Measurements from ENCODE around the gene ZNF174. TPM values are rescaled to one million over a fixed set of nuclear protein-coding genes. Genes with fewer than 3 reads are reported as not detected.

ZNF174 gene
- total RNA-seq (8.3 TPM), polyA plus RNA-seq (ENCODE audit: insufficient read depth in 1 of 8, insufficient read length in 8 of 8, low replicate concordance in 1 of 8) (1 to 10 TPM; 6.1 to 9.5 (median 7.9) TPM)
- long read RNA-seq, donor 1, partial matches to known transcripts: 0 of 3 reads
- long read RNA-seq, donor 1, other reads (novel, unspliced or antisense): 0 of 3 reads
- long read RNA-seq, donor 2: 0 reads
- long read RNA-seq, donor 3, partial matches to known transcripts: 0 of 6 reads
- long read RNA-seq, donor 3, other reads (novel, unspliced or antisense): 0 of 6 reads
- long read RNA-seq, donor 4, partial matches to known transcripts: 0 of 2 reads
- long read RNA-seq, donor 4, other reads (novel, unspliced or antisense): 0 of 2 reads
- long read RNA-seq, donor 5, transcript ZNF174-201 (3 exons, 2,260 nt): major isoform, 7 of 8 reads
- long read RNA-seq, donor 5, partial matches to known transcripts: 0 of 8 reads
- long read RNA-seq, donor 5, other reads (novel, unspliced or antisense): 0 of 8 reads
- long read RNA-seq, donor 6, partial matches to known transcripts: 0 of 4 reads
- long read RNA-seq, donor 6, other reads (novel, unspliced or antisense): 0 of 4 reads
- long read RNA-seq, donor 7, partial matches to known transcripts: 0 of 6 reads
- long read RNA-seq, donor 7, other reads (novel, unspliced or antisense): 0 of 6 reads
- long read RNA-seq, donor 8, partial matches to known transcripts: 0 of 1 reads
- long read RNA-seq, donor 8, other reads (novel, unspliced or antisense): 0 of 1 reads
- long read RNA-seq, donor 9, partial matches to known transcripts: 0 of 5 reads
- long read RNA-seq, donor 9, other reads (novel, unspliced or antisense): 0 of 5 reads
- long read RNA-seq, donor 10, partial matches to known transcripts: 0 of 2 reads
- long read RNA-seq, donor 10, other reads (novel, unspliced or antisense): 0 of 2 reads
- long read RNA-seq, donor 11, partial matches to known transcripts: 0 of 2 reads
- long read RNA-seq, donor 11, other reads (novel, unspliced or antisense): 0 of 2 reads

GRCh38 chr16:3400779-3401688 is at the start of gene ZNF174, which contains the start of gene ZSCAN32:
Gene ZNF174, plus strand, starts transcription at chr16:3401215. Its CDS starts 790 bp downstream, at chr16:3402005.
Gene ZSCAN32, minus strand, starts transcription at chr16:3401004. Its CDS starts 3,447 bp downstream, at chr16:3397557.
- under 1% methylated on average over 93 of the region's 95 CpGs for WGBS (ENCODE audit: insufficient coverage)
- peak; percentile 100 for DNase-seq
- Histone ChIP-seq H3K9me3 (replicated peaks; ENCODE audit: control insufficient read depth, low read depth, low read length) (peaks cover 57% of the 10 kb centered on the region), H3K4me3 (ENCODE audit: low read length) (peak within 1 kb of the TSS; percentile 65), H3K4me1 (ENCODE audit: control insufficient read depth, insufficient read depth, low read length) (peaks cover 14% of the 10 kb centered on the region), H3K27me3 (ENCODE audit: control insufficient read depth, insufficient read depth, low read length) (no peaks in the 10 kb centered on the region), H3K36me3 (ENCODE audit: control insufficient read depth, insufficient read depth, low read length) (peaks cover 57% of the 10 kb centered on the region), H3K27ac (ENCODE audit: low read length) (peak within 1 kb of the TSS; percentile 77)

- 86% methylated on average over 2 of the region's 3 CpGs for WGBS (ENCODE audit: insufficient coverage)
These were observed 45.4 kb upstream of the ZNF174 start, which contains the start of gene OR2C1 for GRCh38 chr16:3355589-3355988. Gene OR2C1, plus strand, starts transcription at chr16:3355889. Its CDS starts 52 bp downstream, at chr16:3355941.

GRCh38 chr16:3356118-3356517 is 44.9 kb upstream of the ZNF174 start:
- H3K4me3 ChIP-seq (ENCODE audit: low read length): no peak overlapping the region
- H3K9me3 ChIP-seq (replicated peaks; ENCODE audit: control insufficient read depth, low read depth, low read length): no peaks in the 10 kb centered on the region
- no peak overlapping the region for H3K27ac ChIP-seq (ENCODE audit: low read length)
- no peak for DNase-seq
- H3K27me3 ChIP-seq (ENCODE audit: control insufficient read depth, insufficient read depth, low read length): peaks cover 2% of the 10 kb centered on the region
- WGBS (ENCODE audit: insufficient coverage): 63% methylated on average over 9 of the region's 10 CpGs
- H3K36me3 ChIP-seq (ENCODE audit: control insufficient read depth, insufficient read depth, low read length): no peaks in the 10 kb centered on the region
- no peaks in the 10 kb centered on the region for H3K4me1 ChIP-seq (ENCODE audit: control insufficient read depth, insufficient read depth, low read length)

More at GRCh38 chr16:3355589-3355988, 45.4 kb upstream of the ZNF174 start, which contains the start of gene OR2C1:
- no peak for DNase-seq
- Histone ChIP-seq H3K27ac (ENCODE audit: low read length) (no peak within 1 kb of the TSS), H3K27me3 (ENCODE audit: control insufficient read depth, insufficient read depth, low read length) (no peaks in the 10 kb centered on the region), H3K4me3 (ENCODE audit: low read length) (no peak within 1 kb of the TSS), H3K4me1 (ENCODE audit: control insufficient read depth, insufficient read depth, low read length) (no peaks in the 10 kb centered on the region), H3K36me3 (ENCODE audit: control insufficient read depth, insufficient read depth, low read length) (no peaks in the 10 kb centered on the region), H3K9me3 (replicated peaks; ENCODE audit: control insufficient read depth, low read depth, low read length) (no peaks in the 10 kb centered on the region)

GRCh38 chr16:3358871-3359270 is 42.1 kb upstream of the ZNF174 start:
- no peak overlapping the region for H3K4me3 ChIP-seq (ENCODE audit: low read length)

GRCh38 chr16:3362931-3363330 is 38.1 kb upstream of the ZNF174 start:
- Histone ChIP-seq H3K36me3 (ENCODE audit: control insufficient read depth, insufficient read depth, low read length) (no peaks in the 10 kb centered on the region), H3K27ac (ENCODE audit: low read length) (no peak overlapping the region), H3K27me3 (ENCODE audit: control insufficient read depth, insufficient read depth, low read length) (peaks cover 4% of the 10 kb centered on the region), H3K4me1 (ENCODE audit: control insufficient read depth, insufficient read depth, low read length) (peaks cover 7% of the 10 kb centered on the region), H3K4me3 (ENCODE audit: low read length) (no peak overlapping the region), H3K9me3 (replicated peaks; ENCODE audit: control insufficient read depth, low read depth, low read length) (peaks cover 22% of the 10 kb centered on the region)
- DNase-seq: no peak

More at GRCh38 chr16:3358871-3359270, 42.1 kb upstream of the ZNF174 start:
- WGBS (ENCODE audit: insufficient coverage): no CpG with 5 or more reads among the region's 1 CpG
- Histone ChIP-seq H3K27ac (ENCODE audit: low read length) (no peak overlapping the region), H3K36me3 (ENCODE audit: control insufficient read depth, insufficient read depth, low read length) (no peaks in the 10 kb centered on the region), H3K27me3 (ENCODE audit: control insufficient read depth, insufficient read depth, low read length) (peaks cover 2% of the 10 kb centered on the region), H3K4me1 (ENCODE audit: control insufficient read depth, insufficient read depth, low read length) (no peaks in the 10 kb centered on the region), H3K9me3 (replicated peaks; ENCODE audit: control insufficient read depth, low read depth, low read length) (no peaks in the 10 kb centered on the region)
- DNase-seq: no peak

- no peaks in the 10 kb centered on the region for H3K36me3 ChIP-seq (ENCODE audit: control insufficient read depth, insufficient read depth, low read length)
- H3K4me3 ChIP-seq (ENCODE audit: low read length): no peak overlapping the region
- H3K27ac ChIP-seq (ENCODE audit: low read length): no peak overlapping the region
- DNase-seq: no peak
- WGBS (ENCODE audit: insufficient coverage): 83% methylated on average over 1 of the region's 7 CpGs
- peaks cover 4% of the 10 kb centered on the region for H3K27me3 ChIP-seq (ENCODE audit: control insufficient read depth, insufficient read depth, low read length)
- peaks cover 7% of the 10 kb centered on the region for H3K4me1 ChIP-seq (ENCODE audit: control insufficient read depth, insufficient read depth, low read length)
- H3K9me3 ChIP-seq (replicated peaks; ENCODE audit: control insufficient read depth, low read depth, low read length): peaks cover 22% of the 10 kb centered on the region
These were observed 37.2 kb upstream of the ZNF174 start for GRCh38 chr16:3363793-3364192.

- Histone ChIP-seq H3K27me3 (ENCODE audit: control insufficient read depth, insufficient read depth, low read length) (peaks cover 4% of the 10 kb centered on the region), H3K4me3 (ENCODE audit: low read length) (peak overlapping the region; percentile 59), H3K36me3 (ENCODE audit: control insufficient read depth, insufficient read depth, low read length) (no peaks in the 10 kb centered on the region), H3K9me3 (replicated peaks; ENCODE audit: control insufficient read depth, low read depth, low read length) (peaks cover 22% of the 10 kb centered on the region), H3K27ac (ENCODE audit: low read length) (peak overlapping the region; percentile 91), H3K4me1 (ENCODE audit: control insufficient read depth, insufficient read depth, low read length) (peaks cover 7% of the 10 kb centered on the region)
- peak; percentile 91 for DNase-seq
- 14% methylated on average over 34 of the region's 42 CpGs for WGBS (ENCODE audit: insufficient coverage)
These were observed 36.1 kb upstream of the ZNF174 start for GRCh38 chr16:3364774-3365427.

GRCh38 chr16:3369073-3369472 is 31.9 kb upstream of the ZNF174 start:
- DNase-seq: no peak
- no peaks in the 10 kb centered on the region for H3K36me3 ChIP-seq (ENCODE audit: control insufficient read depth, insufficient read depth, low read length)
- H3K27me3 ChIP-seq (ENCODE audit: control insufficient read depth, insufficient read depth, low read length): peaks cover 2% of the 10 kb centered on the region
- H3K9me3 ChIP-seq (replicated peaks; ENCODE audit: control insufficient read depth, low read depth, low read length): peaks cover 31% of the 10 kb centered on the region
- 93% methylated on average over 11 of the region's 11 CpGs for WGBS (ENCODE audit: insufficient coverage)
- peaks cover 7% of the 10 kb centered on the region for H3K4me1 ChIP-seq (ENCODE audit: control insufficient read depth, insufficient read depth, low read length)
- no peak overlapping the region for H3K4me3 ChIP-seq (ENCODE audit: low read length)
- no peak overlapping the region for H3K27ac ChIP-seq (ENCODE audit: low read length)

- Histone ChIP-seq H3K4me1 (ENCODE audit: control insufficient read depth, insufficient read depth, low read length) (no peaks in the 10 kb centered on the region), H3K36me3 (ENCODE audit: control insufficient read depth, insufficient read depth, low read length) (no peaks in the 10 kb centered on the region), H3K9me3 (replicated peaks; ENCODE audit: control insufficient read depth, low read depth, low read length) (peaks cover 62% of the 10 kb centered on the region), H3K4me3 (ENCODE audit: low read length) (no peak overlapping the region), H3K27me3 (ENCODE audit: control insufficient read depth, insufficient read depth, low read length) (peaks cover 2% of the 10 kb centered on the region), H3K27ac (ENCODE audit: low read length) (no peak overlapping the region)
- no peak for DNase-seq
- 100% methylated on average over 5 of the region's 5 CpGs for WGBS (ENCODE audit: insufficient coverage)
These were observed 25.3 kb upstream of the ZNF174 start for GRCh38 chr16:3375680-3376079.

Measured in muscle of leg (tissue), 16 donors.